K562 (cell line): ENCODE results near the gene FTH1. TPM values are rescaled to one million over a fixed set of nuclear protein-coding genes. Genes with fewer than 3 reads are reported as not detected.

ENCODE experiments used
- GTF2A2 ChIP-seq: IDR thresholded peaks from 2 replicates; pipeline ENCODE4 v1.6.1; 2016; ENCODE audit warnings: mild to moderate bottlenecking, missing genetic modification characterization, missing compliant biosample characterization
- KLF16 ChIP-seq: IDR thresholded peaks from 2 replicates; pipeline ENCODE4 v1.6.1; 2016; ENCODE audit warnings: antibody characterized with exemption
- NFRKB ChIP-seq: fragments of 450-650 bp; IDR thresholded peaks from 2 replicates; pipeline ENCODE4 v1.6.1; 2016; ENCODE audit warnings: low read depth
- NR4A1 ChIP-seq, 2 experiments: fragments of 250-450 bp in 1 of 2; fragments of 450-650 bp in 1 of 2; sonication (Bioruptor Pico) in 1 of 2; IDR thresholded peaks; 2 replicates each; pipeline versions ENCODE4 v1.4.0 to v1.6.1; 2016 to 2020; ENCODE audit warnings: mild to moderate bottlenecking in 2 of 2, missing compliant biosample characterization in 1 of 2, missing genetic modification characterization in 1 of 2, moderate library complexity in 1 of 2
- SMARCE1 ChIP-seq: fragments of 450-650 bp; IDR thresholded peaks from 2 replicates; pipeline ENCODE4 v1.7.1; 2016; ENCODE audit warnings: mild to moderate bottlenecking
- SRSF7 ChIP-seq: fragments of 200-400 bp; formaldehyde crosslinking; optimal IDR thresholded peaks from 2 replicates; pipeline ENCODE3; 2017; ENCODE audit warnings: mild to moderate bottlenecking, low read depth, low read length
- TOE1 ChIP-seq, 2 experiments: fragments of 450-650 bp in 1 of 2; sonication (generic) in 1 of 2; formaldehyde crosslinking in 1 of 2; IDR thresholded peaks; 2 replicates each; pipeline versions ENCODE4 v1.7.1 to v1.8.0; 2016 to 2022; ENCODE audit warnings: borderline replicate concordance in 2 of 2, mild to moderate bottlenecking in 2 of 2, antibody characterized with exemption in 1 of 2, inconsistent platforms in 1 of 2, low read depth in 1 of 2, missing genetic modification reagents in 1 of 2, moderate library complexity in 1 of 2
- polyA plus RNA-seq, 8 experiments: library from polyadenylated mRNA; depleted of rRNA in 4 of 8; stranded (reverse) in 5 of 8; unstranded in 3 of 8; fragments of >200 nt; fragmentation: Nextera tagmentation in 2 of 8; fragmentation: Illumina TruSeq in 1 of 8; extraction: Ambion mirVana in 2 of 8; extraction: Trizol in 1 of 8; gene quantifications; 2 replicates each; pipeline versions ENCODE4 v1.2.1 to v1.2.3, GENCODE V29; 2011 to 2014; ENCODE audit warnings: inconsistent platforms in 1 of 8, missing spikeins in 1 of 8
- total RNA-seq, 7 experiments: library from RNA; depleted of rRNA in 6 of 7; stranded (reverse); fragments of >200 nt in 6 of 7; fragmentation: Illumina TruSeq in 2 of 7; extraction: Trizol in 2 of 7; gene quantifications; 2 replicates each; pipeline versions ENCODE4 v1.2.1 to v1.2.3, GENCODE V29; 2011 to 2021; ENCODE audit warnings: low replicate concordance in 1 of 7
- TF ChIP-seq, protein P1 (sequence below): fragments of 450-650 bp; IDR thresholded peaks from 2 replicates; pipeline ENCODE4 v1.6.1; 2016; ENCODE audit warnings: mild to moderate bottlenecking, moderate library complexity
- TF ChIP-seq, protein P2 (sequence below): fragments of 450-650 bp; IDR thresholded peaks from 2 replicates; pipeline ENCODE4 v1.6.1; 2017; ENCODE audit warnings: antibody characterized with exemption, mild to moderate bottlenecking
- TF ChIP-seq, protein P3 (sequence below): sonication (generic); formaldehyde crosslinking; IDR thresholded peaks from 2 replicates; pipeline ENCODE4 v1.8.0; 2022; ENCODE audit warnings: mild to moderate bottlenecking, missing genetic modification reagents

The FTH1 gene
- total and polyA plus RNA-seq, 9 of the 15 experiments (the other 6 are each of a cell fraction or from before 2014, with no cell fraction given): 370 to 3,146 (median 802) TPM

DNA sequence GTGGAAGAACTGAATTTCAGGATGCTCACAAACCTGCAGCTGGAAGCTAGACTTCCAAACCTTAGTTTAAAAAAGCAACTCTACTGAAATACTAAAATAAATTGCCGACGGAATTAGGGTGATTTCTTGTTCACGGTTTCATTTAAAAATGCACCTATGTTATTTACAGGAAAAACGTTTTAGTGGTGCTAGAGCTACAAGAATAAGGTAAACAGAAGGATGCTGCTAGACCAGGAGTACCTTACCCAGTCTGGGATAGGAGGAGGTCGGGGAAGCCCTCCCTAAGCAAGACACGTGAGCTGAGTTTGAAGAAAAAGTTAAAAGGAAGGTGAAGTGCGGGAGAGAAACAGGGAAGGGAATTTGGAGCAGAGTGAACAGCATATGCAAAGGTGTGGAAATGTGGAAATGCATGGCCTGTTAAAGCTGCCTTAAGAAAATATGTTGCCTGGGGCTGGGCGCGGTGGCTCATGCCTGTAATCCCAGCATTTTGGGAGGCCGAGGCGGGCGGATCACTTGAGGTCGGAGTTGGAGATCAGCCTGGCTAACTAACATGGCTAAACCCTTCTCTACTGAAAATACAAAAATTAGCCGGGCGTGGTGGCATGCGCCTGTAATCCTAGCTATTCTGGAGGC is 1.4 kb upstream of the FTH1 start (continued):
- TF ChIP-seq, protein P1, sequence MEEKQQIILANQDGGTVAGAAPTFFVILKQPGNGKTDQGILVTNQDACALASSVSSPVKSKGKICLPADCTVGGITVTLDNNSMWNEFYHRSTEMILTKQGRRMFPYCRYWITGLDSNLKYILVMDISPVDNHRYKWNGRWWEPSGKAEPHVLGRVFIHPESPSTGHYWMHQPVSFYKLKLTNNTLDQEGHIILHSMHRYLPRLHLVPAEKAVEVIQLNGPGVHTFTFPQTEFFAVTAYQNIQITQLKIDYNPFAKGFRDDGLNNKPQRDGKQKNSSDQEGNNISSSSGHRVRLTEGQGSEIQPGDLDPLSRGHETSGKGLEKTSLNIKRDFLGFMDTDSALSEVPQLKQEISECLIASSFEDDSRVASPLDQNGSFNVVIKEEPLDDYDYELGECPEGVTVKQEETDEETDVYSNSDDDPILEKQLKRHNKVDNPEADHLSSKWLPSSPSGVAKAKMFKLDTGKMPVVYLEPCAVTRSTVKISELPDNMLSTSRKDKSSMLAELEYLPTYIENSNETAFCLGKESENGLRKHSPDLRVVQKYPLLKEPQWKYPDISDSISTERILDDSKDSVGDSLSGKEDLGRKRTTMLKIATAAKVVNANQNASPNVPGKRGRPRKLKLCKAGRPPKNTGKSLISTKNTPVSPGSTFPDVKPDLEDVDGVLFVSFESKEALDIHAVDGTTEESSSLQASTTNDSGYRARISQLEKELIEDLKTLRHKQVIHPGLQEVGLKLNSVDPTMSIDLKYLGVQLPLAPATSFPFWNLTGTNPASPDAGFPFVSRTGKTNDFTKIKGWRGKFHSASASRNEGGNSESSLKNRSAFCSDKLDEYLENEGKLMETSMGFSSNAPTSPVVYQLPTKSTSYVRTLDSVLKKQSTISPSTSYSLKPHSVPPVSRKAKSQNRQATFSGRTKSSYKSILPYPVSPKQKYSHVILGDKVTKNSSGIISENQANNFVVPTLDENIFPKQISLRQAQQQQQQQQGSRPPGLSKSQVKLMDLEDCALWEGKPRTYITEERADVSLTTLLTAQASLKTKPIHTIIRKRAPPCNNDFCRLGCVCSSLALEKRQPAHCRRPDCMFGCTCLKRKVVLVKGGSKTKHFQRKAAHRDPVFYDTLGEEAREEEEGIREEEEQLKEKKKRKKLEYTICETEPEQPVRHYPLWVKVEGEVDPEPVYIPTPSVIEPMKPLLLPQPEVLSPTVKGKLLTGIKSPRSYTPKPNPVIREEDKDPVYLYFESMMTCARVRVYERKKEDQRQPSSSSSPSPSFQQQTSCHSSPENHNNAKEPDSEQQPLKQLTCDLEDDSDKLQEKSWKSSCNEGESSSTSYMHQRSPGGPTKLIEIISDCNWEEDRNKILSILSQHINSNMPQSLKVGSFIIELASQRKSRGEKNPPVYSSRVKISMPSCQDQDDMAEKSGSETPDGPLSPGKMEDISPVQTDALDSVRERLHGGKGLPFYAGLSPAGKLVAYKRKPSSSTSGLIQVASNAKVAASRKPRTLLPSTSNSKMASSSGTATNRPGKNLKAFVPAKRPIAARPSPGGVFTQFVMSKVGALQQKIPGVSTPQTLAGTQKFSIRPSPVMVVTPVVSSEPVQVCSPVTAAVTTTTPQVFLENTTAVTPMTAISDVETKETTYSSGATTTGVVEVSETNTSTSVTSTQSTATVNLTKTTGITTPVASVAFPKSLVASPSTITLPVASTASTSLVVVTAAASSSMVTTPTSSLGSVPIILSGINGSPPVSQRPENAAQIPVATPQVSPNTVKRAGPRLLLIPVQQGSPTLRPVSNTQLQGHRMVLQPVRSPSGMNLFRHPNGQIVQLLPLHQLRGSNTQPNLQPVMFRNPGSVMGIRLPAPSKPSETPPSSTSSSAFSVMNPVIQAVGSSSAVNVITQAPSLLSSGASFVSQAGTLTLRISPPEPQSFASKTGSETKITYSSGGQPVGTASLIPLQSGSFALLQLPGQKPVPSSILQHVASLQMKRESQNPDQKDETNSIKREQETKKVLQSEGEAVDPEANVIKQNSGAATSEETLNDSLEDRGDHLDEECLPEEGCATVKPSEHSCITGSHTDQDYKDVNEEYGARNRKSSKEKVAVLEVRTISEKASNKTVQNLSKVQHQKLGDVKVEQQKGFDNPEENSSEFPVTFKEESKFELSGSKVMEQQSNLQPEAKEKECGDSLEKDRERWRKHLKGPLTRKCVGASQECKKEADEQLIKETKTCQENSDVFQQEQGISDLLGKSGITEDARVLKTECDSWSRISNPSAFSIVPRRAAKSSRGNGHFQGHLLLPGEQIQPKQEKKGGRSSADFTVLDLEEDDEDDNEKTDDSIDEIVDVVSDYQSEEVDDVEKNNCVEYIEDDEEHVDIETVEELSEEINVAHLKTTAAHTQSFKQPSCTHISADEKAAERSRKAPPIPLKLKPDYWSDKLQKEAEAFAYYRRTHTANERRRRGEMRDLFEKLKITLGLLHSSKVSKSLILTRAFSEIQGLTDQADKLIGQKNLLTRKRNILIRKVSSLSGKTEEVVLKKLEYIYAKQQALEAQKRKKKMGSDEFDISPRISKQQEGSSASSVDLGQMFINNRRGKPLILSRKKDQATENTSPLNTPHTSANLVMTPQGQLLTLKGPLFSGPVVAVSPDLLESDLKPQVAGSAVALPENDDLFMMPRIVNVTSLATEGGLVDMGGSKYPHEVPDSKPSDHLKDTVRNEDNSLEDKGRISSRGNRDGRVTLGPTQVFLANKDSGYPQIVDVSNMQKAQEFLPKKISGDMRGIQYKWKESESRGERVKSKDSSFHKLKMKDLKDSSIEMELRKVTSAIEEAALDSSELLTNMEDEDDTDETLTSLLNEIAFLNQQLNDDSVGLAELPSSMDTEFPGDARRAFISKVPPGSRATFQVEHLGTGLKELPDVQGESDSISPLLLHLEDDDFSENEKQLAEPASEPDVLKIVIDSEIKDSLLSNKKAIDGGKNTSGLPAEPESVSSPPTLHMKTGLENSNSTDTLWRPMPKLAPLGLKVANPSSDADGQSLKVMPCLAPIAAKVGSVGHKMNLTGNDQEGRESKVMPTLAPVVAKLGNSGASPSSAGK: peak; percentile 56
- TF ChIP-seq NR4A1 (CRISPR knock-in tag; IDR thresholded peaks at IDR 0.05): no peak
- no peak for TF ChIP-seq NR4A1 (tag; IDR thresholded peaks at IDR 0.05)
- no peak for TF ChIP-seq TOE1 (IDR thresholded peaks at IDR 0.05; ENCODE audit: borderline replicate concordance)
- no peak for TF ChIP-seq TOE1 (CRISPR knock-in tag; IDR thresholded peaks at IDR 0.05; ENCODE audit: borderline replicate concordance, low read depth)
- TF ChIP-seq, protein P2, sequence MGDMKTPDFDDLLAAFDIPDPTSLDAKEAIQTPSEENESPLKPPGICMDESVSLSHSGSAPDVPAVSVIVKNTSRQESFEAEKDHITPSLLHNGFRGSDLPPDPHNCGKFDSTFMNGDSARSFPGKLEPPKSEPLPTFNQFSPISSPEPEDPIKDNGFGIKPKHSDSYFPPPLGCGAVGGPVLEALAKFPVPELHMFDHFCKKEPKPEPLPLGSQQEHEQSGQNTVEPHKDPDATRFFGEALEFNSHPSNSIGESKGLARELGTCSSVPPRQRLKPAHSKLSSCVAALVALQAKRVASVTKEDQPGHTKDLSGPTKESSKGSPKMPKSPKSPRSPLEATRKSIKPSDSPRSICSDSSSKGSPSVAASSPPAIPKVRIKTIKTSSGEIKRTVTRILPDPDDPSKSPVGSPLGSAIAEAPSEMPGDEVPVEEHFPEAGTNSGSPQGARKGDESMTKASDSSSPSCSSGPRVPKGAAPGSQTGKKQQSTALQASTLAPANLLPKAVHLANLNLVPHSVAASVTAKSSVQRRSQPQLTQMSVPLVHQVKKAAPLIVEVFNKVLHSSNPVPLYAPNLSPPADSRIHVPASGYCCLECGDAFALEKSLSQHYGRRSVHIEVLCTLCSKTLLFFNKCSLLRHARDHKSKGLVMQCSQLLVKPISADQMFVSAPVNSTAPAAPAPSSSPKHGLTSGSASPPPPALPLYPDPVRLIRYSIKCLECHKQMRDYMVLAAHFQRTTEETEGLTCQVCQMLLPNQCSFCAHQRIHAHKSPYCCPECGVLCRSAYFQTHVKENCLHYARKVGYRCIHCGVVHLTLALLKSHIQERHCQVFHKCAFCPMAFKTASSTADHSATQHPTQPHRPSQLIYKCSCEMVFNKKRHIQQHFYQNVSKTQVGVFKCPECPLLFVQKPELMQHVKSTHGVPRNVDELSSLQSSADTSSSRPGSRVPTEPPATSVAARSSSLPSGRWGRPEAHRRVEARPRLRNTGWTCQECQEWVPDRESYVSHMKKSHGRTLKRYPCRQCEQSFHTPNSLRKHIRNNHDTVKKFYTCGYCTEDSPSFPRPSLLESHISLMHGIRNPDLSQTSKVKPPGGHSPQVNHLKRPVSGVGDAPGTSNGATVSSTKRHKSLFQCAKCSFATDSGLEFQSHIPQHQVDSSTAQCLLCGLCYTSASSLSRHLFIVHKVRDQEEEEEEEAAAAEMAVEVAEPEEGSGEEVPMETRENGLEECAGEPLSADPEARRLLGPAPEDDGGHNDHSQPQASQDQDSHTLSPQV: peak; percentile 52; the same call in 1 of the 2 replicates
- TF ChIP-seq, protein P3, sequence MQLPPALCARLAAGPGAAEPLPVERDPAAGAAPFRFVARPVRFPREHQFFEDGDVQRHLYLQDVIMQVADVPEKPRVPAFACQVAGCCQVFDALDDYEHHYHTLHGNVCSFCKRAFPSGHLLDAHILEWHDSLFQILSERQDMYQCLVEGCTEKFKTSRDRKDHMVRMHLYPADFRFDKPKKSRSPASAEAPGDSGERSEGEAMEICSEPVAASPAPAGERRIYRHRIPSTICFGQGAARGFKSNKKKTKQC (CRISPR knock-in tag): no peak
- 0 out of 2 replicates have a peak, but pooled peaks have one; percentile 53 for TF ChIP-seq GTF2A2
- no peak for TF ChIP-seq KLF16
- TF ChIP-seq SRSF7: no peak
- TF ChIP-seq SMARCE1: no peak
- peak; percentile 20 for TF ChIP-seq NFRKB
